HG03439 (cell line): ENCODE data around the gene RFLNA.

ENCODE experiments used
- ATAC-seq: cut with Tn5 transposase; IDR thresholded peaks from one replicate; pipeline ENCODE4 v1.9.1; 2021; ENCODE audit warnings: mild to moderate bottlenecking, moderate library complexity; ENCODE audit not compliant: unreplicated experiment

RFLNA gene

DNA sequence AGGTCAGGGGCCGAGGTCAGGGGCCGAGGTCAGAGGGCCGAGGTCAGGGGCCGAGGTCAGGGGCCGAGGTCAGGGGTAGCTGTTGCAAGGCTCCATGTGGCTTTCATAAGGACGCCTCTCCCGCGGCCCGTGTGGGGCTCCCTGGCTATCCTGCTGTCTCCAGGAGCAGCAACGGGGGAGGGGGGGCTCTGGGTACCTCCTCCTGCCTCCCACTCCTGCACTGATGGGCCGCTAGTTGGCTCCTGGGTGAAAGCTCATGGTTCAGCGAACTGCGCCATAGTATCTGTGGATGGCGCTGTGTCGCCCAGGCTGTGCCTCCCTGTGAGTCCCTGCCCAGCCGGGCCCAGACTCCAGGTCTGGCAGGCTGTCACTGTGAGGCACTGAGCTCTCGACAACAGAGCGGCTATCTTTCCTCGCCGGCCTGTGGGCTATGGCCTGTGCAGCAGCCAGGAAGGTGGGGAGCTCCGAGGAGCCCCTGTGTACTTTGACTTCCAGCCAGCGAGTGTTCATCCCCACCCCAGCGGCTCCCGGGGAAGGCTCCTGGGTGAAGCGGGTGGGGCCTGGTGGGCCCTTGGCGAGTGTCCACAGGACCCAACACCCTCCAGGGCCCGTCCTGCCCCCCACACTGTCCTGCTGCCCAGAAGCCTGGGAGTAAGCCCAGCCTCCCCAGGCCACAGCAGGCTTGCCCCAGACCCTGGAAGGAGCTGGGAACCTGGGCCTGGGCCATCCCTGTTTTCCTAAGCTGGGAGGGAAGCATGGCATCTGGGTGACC is 8.1 kb downstream of the RFLNA start:
- no peak for ATAC-seq

DNA sequence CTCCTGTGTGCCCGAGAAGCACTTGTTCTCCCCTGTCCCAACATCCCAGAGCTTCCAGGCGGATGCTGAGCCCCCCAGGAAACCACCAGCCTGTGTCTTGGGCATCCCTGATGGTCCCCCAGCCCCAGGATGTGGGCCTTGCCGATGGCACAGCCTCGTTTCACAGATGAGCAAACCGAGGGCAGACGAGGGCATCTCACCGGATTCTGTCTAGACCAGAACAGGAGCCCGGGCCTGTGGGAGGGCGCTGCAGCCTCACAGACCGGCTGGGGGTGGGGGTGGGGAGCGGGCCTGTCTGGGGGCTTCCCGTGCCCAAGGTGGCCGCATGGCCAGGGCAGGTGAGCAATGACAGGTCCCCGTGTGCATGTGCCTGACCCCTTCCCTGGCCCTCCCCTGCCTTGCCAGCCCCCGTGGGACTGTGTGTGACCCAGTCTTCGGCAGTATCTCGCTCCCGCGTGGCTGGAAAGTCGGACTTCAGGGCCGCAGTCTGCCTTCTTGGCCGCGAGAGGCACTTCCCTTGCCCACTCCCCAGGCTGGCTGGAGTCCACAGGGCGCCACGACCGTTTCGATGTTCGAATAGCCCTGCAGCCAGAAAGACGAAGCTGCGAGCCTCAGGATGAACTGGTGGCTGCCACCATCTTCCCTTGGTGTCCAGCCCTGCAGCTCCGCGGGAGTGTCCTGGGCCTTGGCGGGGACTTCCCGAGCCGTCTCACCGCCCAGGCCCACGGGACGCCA is 8.9 kb downstream of the RFLNA start:
- no peak for ATAC-seq

DNA sequence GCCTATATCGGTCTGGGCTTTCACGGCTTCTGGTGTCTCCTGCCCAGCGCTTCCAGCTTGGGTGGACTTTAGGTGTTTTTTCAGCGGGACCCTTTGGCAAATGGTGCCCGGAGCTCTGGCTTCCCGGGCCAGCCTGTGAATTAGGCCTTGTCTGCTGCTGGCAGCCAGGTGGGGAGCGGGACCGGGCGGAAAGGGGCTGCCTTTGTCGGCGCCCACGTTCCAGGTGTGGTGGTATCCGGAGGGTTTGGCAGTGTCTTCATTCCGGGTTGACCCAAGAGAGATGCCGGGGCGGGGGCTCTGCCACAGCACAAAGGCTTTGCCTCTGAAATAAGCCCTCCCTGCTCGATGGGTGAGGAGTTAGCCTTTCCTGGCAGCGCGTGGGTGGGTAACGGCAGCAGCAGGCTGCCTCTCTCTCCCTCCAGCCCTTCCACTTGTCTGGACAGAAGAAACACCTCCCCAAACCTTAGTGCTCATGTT is 9.5 kb downstream of the RFLNA start:
- ATAC-seq = no peak

GRCh38 chr12:124305136-124305535 is 10.2 kb downstream of the RFLNA start:
- ATAC-seq = no peak

GRCh38 chr12:124305776-124306685 is 11.1 kb downstream of the RFLNA start:
- no peak for ATAC-seq

DNA sequence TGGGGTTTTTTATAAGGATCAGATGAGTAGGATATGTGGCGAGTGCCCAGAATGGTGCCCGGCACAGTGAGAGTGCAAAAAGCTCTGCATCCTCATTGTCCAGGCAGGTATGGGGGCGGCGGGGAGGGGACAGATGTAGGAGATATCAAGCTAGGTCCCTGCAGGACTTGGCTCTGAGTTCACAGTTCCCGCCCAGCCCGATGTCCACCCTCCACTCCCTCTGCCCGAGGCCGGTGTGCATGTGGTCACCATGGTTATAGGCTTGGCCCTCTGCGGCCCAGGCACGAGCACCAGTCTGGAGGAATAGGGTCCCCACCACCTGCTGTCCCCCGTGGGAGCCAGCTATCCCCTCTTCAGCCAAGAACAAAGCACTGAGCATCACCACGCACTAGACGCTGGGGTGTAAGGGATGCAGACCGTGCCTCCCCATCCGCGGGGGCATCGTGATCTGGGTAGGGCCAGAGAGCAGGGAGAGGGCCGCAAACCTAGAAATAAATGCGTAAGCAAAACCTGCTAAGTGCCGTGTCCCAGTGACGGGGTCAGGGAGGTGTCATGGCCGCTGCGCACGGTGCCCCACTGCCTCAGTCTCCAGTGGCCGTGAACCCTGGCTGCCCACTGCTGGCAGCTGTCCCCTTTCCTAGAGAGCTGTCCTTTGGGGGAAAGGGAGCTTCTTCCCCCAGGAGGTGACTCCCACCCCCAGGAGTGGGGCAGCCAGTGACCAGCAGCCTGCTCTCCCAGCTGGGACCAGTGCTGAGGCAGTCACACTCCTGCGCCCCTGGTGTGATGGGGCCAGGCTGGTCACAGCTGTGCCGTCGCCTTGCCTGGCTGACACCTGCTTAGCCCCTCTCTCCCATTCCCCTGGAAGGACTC is 12.0 kb downstream of the RFLNA start:
- no peak for ATAC-seq

DNA sequence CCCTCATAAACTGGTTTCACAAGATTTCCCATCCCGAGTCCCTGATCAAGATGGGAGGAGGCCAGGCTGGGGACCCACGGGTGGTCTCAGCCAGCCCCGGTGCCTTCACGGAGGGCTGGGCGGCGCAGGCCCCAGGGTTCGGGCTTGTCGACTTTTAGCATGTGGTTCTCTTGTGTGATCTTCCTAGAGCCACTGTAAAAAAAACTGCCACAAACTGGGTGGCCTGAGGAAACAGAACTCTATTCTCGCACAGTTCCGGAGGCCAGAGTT is 12.6 kb downstream of the RFLNA start:
- no peak for ATAC-seq

GRCh38 chr12:124308741-124309140 is 13.8 kb downstream of the RFLNA start:
- no peak for ATAC-seq

DNA sequence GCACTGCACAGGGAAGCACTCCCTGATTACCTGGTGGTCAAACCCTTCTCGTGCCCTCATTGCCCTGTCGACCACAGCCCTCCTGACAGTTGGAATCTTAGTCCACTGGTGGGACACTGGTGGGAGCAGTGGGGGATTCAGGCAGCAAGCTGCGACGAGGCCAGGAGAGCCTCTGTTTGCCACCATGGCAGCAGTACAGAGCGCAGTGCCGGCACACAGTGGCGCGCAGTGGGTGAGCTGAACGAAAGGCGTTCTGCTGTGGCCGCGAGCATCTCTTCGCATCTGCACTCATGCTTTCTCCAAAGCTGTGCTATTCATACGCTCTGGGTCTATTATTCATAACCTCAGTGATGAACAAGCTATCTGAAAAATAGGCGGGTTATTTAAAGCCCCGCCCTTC is 14.3 kb downstream of the RFLNA start:
- no peak for ATAC-seq

DNA sequence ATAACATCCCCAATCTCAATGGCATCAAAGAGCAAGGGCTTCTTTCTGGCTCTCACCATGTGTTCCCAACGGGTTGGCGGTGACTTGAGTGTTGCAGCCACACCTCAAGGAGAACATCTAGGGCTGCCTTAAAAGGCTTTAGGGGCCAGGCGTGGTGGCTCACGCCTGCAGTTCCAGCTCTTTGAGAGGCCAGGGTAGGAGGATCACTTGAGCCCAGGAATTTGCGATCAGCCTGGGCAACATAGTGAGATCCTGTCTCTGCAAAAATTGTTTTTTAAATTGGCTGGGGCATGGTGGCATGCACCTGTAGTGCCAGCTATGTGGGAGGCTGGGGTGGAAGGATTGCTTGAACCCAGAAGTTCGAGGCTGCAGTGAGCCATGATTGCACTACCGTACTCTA is 14.9 kb downstream of the RFLNA start:
- no peak for ATAC-seq

GRCh38 chr12:124310178-124310577 is 15.3 kb downstream of the RFLNA start:
- ATAC-seq = no peak

DNA sequence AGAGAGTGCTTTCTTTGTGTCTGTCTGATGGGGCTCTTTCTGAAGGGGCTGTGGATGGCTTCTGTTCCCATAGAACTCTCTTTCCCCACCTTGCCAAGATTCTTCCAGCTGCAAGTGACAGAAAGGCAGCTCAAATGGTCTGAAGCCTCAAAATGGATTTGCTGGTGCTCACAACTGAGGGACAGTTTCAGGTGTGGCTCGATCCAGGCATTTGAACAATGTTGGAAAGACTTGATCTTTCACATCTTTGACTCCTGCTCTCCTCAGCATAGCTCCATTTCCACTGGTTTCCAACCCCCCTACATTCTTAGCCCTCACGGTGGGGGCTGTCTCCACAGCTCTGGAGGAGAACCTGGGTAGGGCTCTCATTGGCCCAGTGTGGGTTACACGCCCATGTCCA is 15.9 kb downstream of the RFLNA start:
- ATAC-seq = no peak

GRCh38 chr12:124311292-124312109 is 16.6 kb downstream of the RFLNA start:
- no peak for ATAC-seq

DNA sequence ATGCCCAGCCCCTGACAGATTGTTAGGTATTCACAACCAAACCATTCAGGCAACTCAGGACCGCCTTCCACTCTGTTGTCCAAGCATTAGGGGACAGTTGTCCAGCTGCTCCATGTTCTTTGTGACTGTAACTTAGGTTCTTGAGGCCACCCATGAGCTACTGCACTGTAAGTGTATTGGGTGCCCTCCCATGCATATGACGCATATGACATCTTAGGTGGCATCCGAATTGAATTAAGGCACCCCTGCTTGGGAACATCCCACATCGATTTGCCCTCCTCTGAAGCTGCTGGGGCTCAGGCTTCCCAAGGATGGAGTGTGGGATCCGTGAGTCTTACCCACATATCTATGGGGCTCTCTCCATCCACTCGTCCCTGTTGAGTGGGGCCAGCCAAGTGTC is 17.7 kb downstream of the RFLNA start:
- ATAC-seq = no peak

DNA sequence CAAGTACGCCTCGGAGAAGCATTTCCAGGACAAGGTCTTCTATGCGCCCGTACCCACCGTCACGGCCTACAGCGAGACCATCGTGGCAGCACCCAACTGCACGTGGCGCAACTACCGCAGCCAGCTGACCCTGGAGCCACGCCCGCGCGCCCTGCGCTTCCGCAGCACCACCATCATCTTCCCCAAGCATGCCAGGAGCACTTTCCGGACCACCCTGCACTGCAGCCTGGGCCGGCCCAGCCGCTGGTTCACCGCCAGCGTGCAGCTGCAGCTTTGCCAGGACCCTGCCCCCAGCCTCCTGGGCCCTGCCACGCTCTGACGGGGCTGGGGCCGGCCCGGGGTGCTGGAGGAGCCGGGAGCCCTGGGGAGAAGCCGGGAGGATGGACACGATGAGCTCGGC is 19.3 kb downstream of the RFLNA start:
- no peak for ATAC-seq

DNA sequence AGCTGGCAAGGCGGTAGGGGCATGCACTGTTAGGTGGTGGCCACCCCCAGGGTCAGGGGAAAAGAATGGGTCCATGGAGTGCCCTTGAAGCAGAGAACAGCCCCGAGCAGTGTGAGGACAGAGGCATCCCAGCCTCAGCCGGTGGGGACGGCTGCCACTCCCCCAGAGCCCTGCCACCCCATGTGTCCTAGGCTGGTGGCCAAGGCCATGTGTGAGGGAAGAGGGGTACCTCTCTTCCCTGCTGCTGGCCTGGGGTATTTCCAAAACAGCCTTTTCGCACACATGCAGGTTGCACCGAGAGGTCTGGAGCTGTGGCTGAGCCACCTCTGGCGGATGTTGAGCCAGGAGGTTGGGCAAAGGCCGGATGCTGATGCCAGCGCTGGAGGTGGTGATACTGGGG is 19.9 kb downstream of the RFLNA start:
- no peak for ATAC-seq

DNA sequence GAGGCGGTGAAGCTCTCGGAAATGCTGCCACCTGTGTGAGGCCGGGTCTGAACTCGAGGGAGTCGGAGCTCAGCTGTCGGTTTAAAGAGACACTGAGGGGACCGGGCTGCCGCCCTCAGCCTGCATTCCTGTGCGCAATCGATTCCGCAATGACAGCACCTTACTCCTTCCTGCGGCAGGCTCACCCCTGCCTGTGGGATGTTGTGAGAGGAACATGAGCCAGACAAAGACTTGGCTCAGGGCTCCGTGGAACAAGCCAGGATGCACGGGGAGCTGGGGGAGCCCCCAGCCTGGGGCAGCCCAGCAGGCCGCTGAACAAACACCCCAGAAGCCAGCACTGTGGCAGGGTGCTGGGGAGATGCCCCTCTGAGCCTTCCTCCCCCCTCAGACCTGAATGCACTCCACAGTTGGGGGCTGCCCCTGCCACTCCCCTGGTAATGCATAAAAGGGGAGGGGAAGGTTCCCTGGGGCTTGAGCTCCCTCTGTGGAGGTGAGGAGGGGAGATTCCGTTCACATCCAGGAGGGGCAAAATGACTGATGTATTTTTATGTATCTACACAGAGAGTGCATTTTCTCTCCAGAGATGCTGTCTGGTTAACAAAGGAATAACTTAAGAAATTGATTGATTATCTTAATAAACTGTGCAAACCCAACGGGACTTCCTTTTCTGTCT is 20.6 kb downstream of the RFLNA start:
- no peak for ATAC-seq

GRCh38 chr12:124316257-124316900 is 21.5 kb downstream of the RFLNA start:
- ATAC-seq = no peak

DNA sequence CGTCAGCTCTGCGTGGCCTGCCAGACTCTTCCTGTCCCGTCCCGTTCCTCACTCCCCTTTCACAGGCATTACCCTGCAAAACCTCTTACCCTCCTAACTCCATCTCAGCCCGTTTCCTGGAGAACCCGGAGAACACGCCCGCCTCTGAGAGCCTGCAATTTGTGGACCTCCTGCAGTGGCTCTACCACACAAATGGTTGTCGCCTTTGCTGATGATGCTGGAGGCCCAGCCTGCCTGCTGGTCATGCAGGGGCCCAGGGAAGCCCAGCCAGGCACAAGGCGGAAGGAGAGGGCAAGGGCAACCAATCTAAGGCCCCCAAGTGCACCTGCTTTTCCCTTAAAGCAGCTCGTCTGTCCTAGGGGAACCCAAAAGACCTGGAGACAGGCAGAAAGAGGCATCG is 22.5 kb downstream of the RFLNA start:
- no peak for ATAC-seq
